HEK293 (cell line): ENCODE measurements around the gene MAML1.

Experiments used
- CTCF ChIA-PET: fragments of 350-600 bp; formaldehyde crosslinking; extraction: SDS; loops from one replicate; lab custom pipeline; 2021; ENCODE audit warnings: antibody characterized with exemption; lab: Yijun Ruan, JAX
- POLR2A ChIA-PET: fragments of 300-600 bp; formaldehyde crosslinking; extraction: SDS; loops from one replicate; lab custom pipeline; 2020; ENCODE audit warnings: antibody characterized with exemption, inconsistent platforms; lab: Yijun Ruan, JAX
- H3K27ac ChIP-seq: fragments of 200-500 bp; sonication (Bioruptor generic); 2 replicates; pipeline ENCODE4 v1.5.1; 2014; ENCODE audit warnings: low read depth, low read length, control low read depth, inconsistent platforms; ENCODE audit errors: extremely low read depth
- H3K36me3 ChIP-seq, 2 experiments: fragments of 200-500 bp in 1 of 2; sonication (Bioruptor generic) in 1 of 2; 1 replicate in 1 of 2; 2 replicates in 1 of 2; pipeline ENCODE4 v1.5.1; 2014 to 2017; ENCODE audit warnings: inconsistent platforms in 2 of 2, low read length in 2 of 2; ENCODE audit not compliant: control insufficient read depth in 2 of 2, insufficient read depth in 1 of 2
- H3K4me1 ChIP-seq: fragments of 200-500 bp; sonication (Bioruptor generic); 2 replicates; pipeline ENCODE4 v1.5.1; 2014; ENCODE audit warnings: mild to moderate bottlenecking, low read length, inconsistent platforms; ENCODE audit not compliant: control insufficient read depth, insufficient read depth
- H3K4me3 ChIP-seq: 2 replicates; pipeline ENCODE4 v1.5.1; 2011; ENCODE audit warnings: low read depth, mild to moderate bottlenecking, control low read depth, low read length, moderate library complexity
- H3K9me3 ChIP-seq: fragments of 200-500 bp; sonication (Bioruptor generic); 2 replicates; pipeline ENCODE4 v1.5.1; 2014; ENCODE audit warnings: low read depth, low read length, inconsistent platforms; ENCODE audit not compliant: control insufficient read depth, insufficient read depth
- GLIS2 ChIP-seq: fragments of 450-650 bp; formaldehyde crosslinking; IDR thresholded peaks from 2 replicates; pipeline ENCODE4 v1.5.1; 2016; ENCODE audit warnings: missing biosample characterization, missing genetic modification characterization
- HOXC10 ChIP-seq: sonication (generic); formaldehyde crosslinking; IDR thresholded peaks from 2 replicates; pipeline ENCODE4 v1.8.1; 2023; ENCODE audit warnings: mild to moderate bottlenecking, missing genetic modification reagents
- IKZF3 ChIP-seq: fragments of 450-650 bp; IDR thresholded peaks from 2 replicates; pipeline ENCODE4 v1.5.0; 2018; ENCODE audit warnings: missing biosample characterization, mild to moderate bottlenecking, missing genetic modification characterization, moderate library complexity
- SP7 ChIP-seq: fragments of 450-650 bp; formaldehyde crosslinking; IDR thresholded peaks from 2 replicates; pipeline ENCODE4 v1.5.1; 2016; ENCODE audit warnings: missing biosample characterization, missing genetic modification characterization
- YY1 ChIP-seq: fragments of 450-650 bp; formaldehyde crosslinking; IDR thresholded peaks from 2 replicates; pipeline ENCODE4 v1.5.1; 2018; ENCODE audit warnings: missing biosample characterization, missing genetic modification characterization
- ZBTB17 ChIP-seq: fragments of 450-650 bp; formaldehyde crosslinking; IDR thresholded peaks from 2 replicates; pipeline ENCODE4 v1.5.1; 2016; ENCODE audit warnings: missing biosample characterization, missing genetic modification characterization
- ZBTB20 ChIP-seq: fragments of 450-650 bp; formaldehyde crosslinking; IDR thresholded peaks from 2 replicates; pipeline ENCODE4 v1.5.1; 2016; ENCODE audit warnings: missing biosample characterization, missing genetic modification characterization
- ZBTB8A ChIP-seq: fragments of 450-650 bp; formaldehyde crosslinking; IDR thresholded peaks from 2 replicates; pipeline ENCODE4 v1.5.1; 2016; ENCODE audit warnings: missing biosample characterization, missing genetic modification characterization
- ZEB2 ChIP-seq: fragments of 450-650 bp; formaldehyde crosslinking; IDR thresholded peaks from 2 replicates; pipeline ENCODE4 v1.5.1; 2016; ENCODE audit warnings: missing biosample characterization, missing genetic modification characterization
- ZFP37 ChIP-seq: fragments of 450-650 bp; formaldehyde crosslinking; IDR thresholded peaks from 2 replicates; pipeline ENCODE4 v1.5.1; 2016; ENCODE audit warnings: missing biosample characterization, missing genetic modification characterization
- ZNF132 ChIP-seq: fragments of 450-650 bp; formaldehyde crosslinking; IDR thresholded peaks from 2 replicates; pipeline ENCODE4 v1.5.1; 2017; ENCODE audit warnings: missing biosample characterization, missing genetic modification characterization, borderline replicate concordance
- ZNF214 ChIP-seq: fragments of 450-650 bp; formaldehyde crosslinking; IDR thresholded peaks from 2 replicates; pipeline ENCODE4 v1.5.1; 2017; ENCODE audit warnings: missing biosample characterization, mild to moderate bottlenecking, missing genetic modification characterization, borderline replicate concordance
- ZNF324 ChIP-seq: fragments of 450-650 bp; formaldehyde crosslinking; IDR thresholded peaks from 2 replicates; pipeline ENCODE4 v1.5.1; 2016; ENCODE audit warnings: missing biosample characterization, missing genetic modification characterization
- ZNF335 ChIP-seq: fragments of 450-650 bp; formaldehyde crosslinking; conservative IDR thresholded peaks from 2 replicates; pipeline ENCODE4 v1.5.1; 2016; ENCODE audit warnings: missing biosample characterization, missing genetic modification characterization
- ZNF366 ChIP-seq: fragments of 450-650 bp; formaldehyde crosslinking; conservative IDR thresholded peaks from 2 replicates; pipeline ENCODE4 v1.5.1; 2016; ENCODE audit warnings: missing biosample characterization, missing genetic modification characterization
- ZNF501 ChIP-seq: fragments of 450-650 bp; formaldehyde crosslinking; IDR thresholded peaks from 2 replicates; pipeline ENCODE4 v1.5.1; 2016; ENCODE audit warnings: missing biosample characterization, missing genetic modification characterization
- ZNF585B ChIP-seq: fragments of 450-650 bp; formaldehyde crosslinking; IDR thresholded peaks from 2 replicates; pipeline ENCODE4 v1.5.1; 2016; ENCODE audit warnings: missing biosample characterization, missing genetic modification characterization
- ZNF596 ChIP-seq: fragments of 450-650 bp; IDR thresholded peaks from 2 replicates; pipeline ENCODE4 v1.5.0; 2018; ENCODE audit warnings: missing biosample characterization, mild to moderate bottlenecking, missing genetic modification characterization, moderate library complexity
- ZNF600 ChIP-seq: fragments of 450-650 bp; formaldehyde crosslinking; IDR thresholded peaks from 2 replicates; pipeline ENCODE4 v1.5.1; 2016; ENCODE audit warnings: missing biosample characterization, missing genetic modification characterization
- ZNF658 ChIP-seq: fragments of 450-650 bp; formaldehyde crosslinking; IDR thresholded peaks from 2 replicates; pipeline ENCODE4; 2016; ENCODE audit warnings: missing biosample characterization, missing genetic modification characterization
- ZNF660 ChIP-seq: fragments of 450-650 bp; IDR thresholded peaks from 2 replicates; pipeline ENCODE4 v1.5.1; 2018; ENCODE audit warnings: missing biosample characterization, mild to moderate bottlenecking, missing genetic modification characterization
- ZNF677 ChIP-seq: fragments of 450-650 bp; IDR thresholded peaks from 2 replicates; pipeline ENCODE4 v1.5.0; 2018; ENCODE audit warnings: missing biosample characterization, mild to moderate bottlenecking, missing genetic modification characterization, moderate library complexity
- ZSCAN30 ChIP-seq: fragments of 450-650 bp; IDR thresholded peaks from 2 replicates; pipeline ENCODE4 v1.5.1; 2018; ENCODE audit warnings: missing biosample characterization, mild to moderate bottlenecking, missing genetic modification characterization, moderate library complexity
- TF ChIP-seq, protein P1 (sequence below): fragments of 450-650 bp; formaldehyde crosslinking; IDR thresholded peaks from 2 replicates; pipeline ENCODE4 v1.5.1; 2016; ENCODE audit warnings: missing biosample characterization, missing genetic modification characterization
- TF ChIP-seq, protein P2 (sequence below): fragments of 450-650 bp; formaldehyde crosslinking; optimal IDR thresholded peaks from 2 replicates; pipeline ENCODE3; 2016; ENCODE audit warnings: missing biosample characterization, mild to moderate bottlenecking, missing genetic modification characterization
- TF ChIP-seq, protein P3 (sequence below): fragments of 450-650 bp; formaldehyde crosslinking; IDR thresholded peaks from 2 replicates; pipeline ENCODE4 v1.5.1; 2017; ENCODE audit warnings: missing biosample characterization, missing genetic modification characterization
- TF ChIP-seq, protein P4 (sequence below): sonication (generic); formaldehyde crosslinking; IDR thresholded peaks from 2 replicates; pipeline ENCODE4 v1.8.1; 2022; ENCODE audit warnings: mild to moderate bottlenecking, moderate library complexity, missing genetic modification reagents

The MAML1 gene

DNA sequence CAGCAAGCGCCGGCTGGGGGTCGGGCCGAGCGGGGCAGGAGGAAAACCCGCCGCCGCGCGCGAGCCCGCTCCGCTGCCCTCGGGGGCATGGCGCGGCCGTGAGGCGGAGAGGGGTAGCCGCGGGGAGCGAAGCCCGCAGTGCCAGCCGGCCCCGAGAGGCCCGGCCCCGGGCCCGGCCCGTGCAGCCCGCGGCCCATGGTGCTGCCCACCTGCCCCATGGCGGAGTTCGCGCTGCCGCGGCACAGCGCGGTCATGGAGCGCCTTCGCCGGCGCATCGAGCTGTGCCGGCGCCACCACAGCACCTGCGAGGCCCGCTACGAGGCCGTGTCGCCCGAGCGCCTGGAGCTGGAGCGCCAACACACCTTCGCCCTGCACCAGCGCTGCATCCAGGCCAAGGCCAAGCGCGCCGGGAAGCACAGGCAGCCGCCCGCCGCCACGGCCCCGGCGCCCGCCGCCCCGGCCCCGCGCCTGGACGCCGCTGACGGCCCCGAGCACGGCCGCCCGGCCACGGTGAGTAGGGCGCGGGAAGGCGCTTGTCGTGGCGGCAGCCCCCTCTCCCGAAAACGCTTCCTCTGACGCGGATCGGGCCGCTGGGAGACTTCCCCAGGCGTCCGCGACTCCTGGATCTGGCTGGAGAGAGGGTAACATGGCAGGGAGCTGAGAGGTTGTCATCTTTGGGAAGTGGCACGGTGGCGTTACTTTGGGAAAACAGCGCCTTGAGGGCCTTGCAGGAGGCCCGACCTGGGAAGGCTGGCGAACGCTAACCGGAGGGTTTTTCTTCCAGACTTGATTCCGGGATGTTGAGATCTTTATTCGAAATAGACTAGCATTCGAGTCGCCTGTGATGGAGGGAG lies 523 bp downstream of the MAML1 start:
- H3K36me3 ChIP-seq = peaks cover 29 to 43% of the 10 kb centered on the region in 2 experiments
- TF ChIP-seq ZNF677 (0 out of 2 replicates have a peak, but pooled peaks have one; percentile 16), ZNF658 (no peak), SP7 (tag by site-specific recombination) (0 out of 2 replicates have a peak, but pooled peaks have one; percentile 21), ZNF600 (tag by site-specific recombination) (peak; percentile 71), ZBTB17 (tag by site-specific recombination) (peak; percentile 29; the same call in 1 of the 2 replicates), ZNF660 (tag by site-specific recombination) (0 out of 2 replicates have a peak, but pooled peaks have one; percentile 16), YY1 (tag by site-specific recombination) (peak; percentile 7; the same call in 1 of the 2 replicates), ZNF366 (tag by site-specific recombination) (peak; percentile 47; the same call in 1 of the 2 replicates), ZFP37 (tag by site-specific recombination) (peak; percentile 55; the same call in 1 of the 2 replicates), ZNF132 (tag by site-specific recombination) (no peak), HOXC10 (CRISPR knock-in tag) (0 out of 2 replicates have a peak, but pooled peaks have one; percentile 75), IKZF3 (tag by site-specific recombination) (peak; percentile 47; the same call in 1 of the 2 replicates), ZNF501 (tag by site-specific recombination) (0 out of 2 replicates have a peak, but pooled peaks have one; percentile 33), ZNF596 (tag by site-specific recombination) (no peak), ZNF214 (tag by site-specific recombination) (no peak), ZEB2 (tag by site-specific recombination) (0 out of 2 replicates have a peak, but pooled peaks have one; percentile 47), GLIS2 (tag by site-specific recombination) (peak; percentile 43), ZNF335 (tag by site-specific recombination) (peak; percentile 80), ZBTB20 (tag by site-specific recombination) (peak; percentile 56), ZBTB8A (0 out of 2 replicates have a peak, but pooled peaks have one; percentile 20), ZNF585B (no peak), ZSCAN30 (tag by site-specific recombination) (peak; percentile 55; the same call in 1 of the 2 replicates), ZNF324 (tag by site-specific recombination) (no peak)
- TF ChIP-seq, protein P1, sequence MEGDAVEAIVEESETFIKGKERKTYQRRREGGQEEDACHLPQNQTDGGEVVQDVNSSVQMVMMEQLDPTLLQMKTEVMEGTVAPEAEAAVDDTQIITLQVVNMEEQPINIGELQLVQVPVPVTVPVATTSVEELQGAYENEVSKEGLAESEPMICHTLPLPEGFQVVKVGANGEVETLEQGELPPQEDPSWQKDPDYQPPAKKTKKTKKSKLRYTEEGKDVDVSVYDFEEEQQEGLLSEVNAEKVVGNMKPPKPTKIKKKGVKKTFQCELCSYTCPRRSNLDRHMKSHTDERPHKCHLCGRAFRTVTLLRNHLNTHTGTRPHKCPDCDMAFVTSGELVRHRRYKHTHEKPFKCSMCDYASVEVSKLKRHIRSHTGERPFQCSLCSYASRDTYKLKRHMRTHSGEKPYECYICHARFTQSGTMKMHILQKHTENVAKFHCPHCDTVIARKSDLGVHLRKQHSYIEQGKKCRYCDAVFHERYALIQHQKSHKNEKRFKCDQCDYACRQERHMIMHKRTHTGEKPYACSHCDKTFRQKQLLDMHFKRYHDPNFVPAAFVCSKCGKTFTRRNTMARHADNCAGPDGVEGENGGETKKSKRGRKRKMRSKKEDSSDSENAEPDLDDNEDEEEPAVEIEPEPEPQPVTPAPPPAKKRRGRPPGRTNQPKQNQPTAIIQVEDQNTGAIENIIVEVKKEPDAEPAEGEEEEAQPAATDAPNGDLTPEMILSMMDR (tag by site-specific recombination) = peak; percentile 16; the same call in 1 of the 2 replicates
- TF ChIP-seq, protein P2, sequence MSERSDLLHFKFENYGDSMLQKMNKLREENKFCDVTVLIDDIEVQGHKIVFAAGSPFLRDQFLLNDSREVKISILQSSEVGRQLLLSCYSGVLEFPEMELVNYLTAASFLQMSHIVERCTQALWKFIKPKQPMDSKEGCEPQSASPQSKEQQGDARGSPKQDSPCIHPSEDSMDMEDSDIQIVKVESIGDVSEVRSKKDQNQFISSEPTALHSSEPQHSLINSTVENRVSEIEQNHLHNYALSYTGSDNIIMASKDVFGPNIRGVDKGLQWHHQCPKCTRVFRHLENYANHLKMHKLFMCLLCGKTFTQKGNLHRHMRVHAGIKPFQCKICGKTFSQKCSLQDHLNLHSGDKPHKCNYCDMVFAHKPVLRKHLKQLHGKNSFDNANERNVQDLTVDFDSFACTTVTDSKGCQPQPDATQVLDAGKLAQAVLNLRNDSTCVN (tag by site-specific recombination) = peak; percentile 66
- TF ChIP-seq, protein P3, sequence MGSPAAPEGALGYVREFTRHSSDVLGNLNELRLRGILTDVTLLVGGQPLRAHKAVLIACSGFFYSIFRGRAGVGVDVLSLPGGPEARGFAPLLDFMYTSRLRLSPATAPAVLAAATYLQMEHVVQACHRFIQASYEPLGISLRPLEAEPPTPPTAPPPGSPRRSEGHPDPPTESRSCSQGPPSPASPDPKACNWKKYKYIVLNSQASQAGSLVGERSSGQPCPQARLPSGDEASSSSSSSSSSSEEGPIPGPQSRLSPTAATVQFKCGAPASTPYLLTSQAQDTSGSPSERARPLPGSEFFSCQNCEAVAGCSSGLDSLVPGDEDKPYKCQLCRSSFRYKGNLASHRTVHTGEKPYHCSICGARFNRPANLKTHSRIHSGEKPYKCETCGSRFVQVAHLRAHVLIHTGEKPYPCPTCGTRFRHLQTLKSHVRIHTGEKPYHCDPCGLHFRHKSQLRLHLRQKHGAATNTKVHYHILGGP (tag by site-specific recombination) = no peak
- TF ChIP-seq, protein P4, sequence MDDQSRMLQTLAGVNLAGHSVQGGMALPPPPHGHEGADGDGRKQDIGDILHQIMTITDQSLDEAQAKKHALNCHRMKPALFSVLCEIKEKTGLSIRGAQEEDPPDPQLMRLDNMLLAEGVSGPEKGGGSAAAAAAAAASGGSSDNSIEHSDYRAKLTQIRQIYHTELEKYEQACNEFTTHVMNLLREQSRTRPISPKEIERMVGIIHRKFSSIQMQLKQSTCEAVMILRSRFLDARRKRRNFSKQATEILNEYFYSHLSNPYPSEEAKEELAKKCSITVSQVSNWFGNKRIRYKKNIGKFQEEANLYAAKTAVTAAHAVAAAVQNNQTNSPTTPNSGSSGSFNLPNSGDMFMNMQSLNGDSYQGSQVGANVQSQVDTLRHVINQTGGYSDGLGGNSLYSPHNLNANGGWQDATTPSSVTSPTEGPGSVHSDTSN (CRISPR knock-in tag) = 0 out of 2 replicates have a peak, but pooled peaks have one; percentile 25
- POLR2A ChIA-PET = interaction anchor here (0.5 to 2.9 kb wide), 11 partner anchors 10 to 879 kb away, joined by 3 to 16 read pairs (median 4); partner anchors contain the start of genes HNRNPH1 and SQSTM1

More for the DNA sequence above, 523 bp downstream of the MAML1 start:
- H3K9me3 ChIP-seq = no peaks in the 10 kb centered on the region
- peak overlapping the region; percentile 92 for H3K4me3 ChIP-seq
- H3K4me1 ChIP-seq = peaks cover 8% of the 10 kb centered on the region
- peak overlapping the region; percentile 97 for H3K27ac ChIP-seq
- CTCF ChIA-PET = interaction anchor here (0.5 to 0.8 kb wide), 3 partner anchors 29 to 666 kb away, joined by 3 read pairs; no protein-coding TSS in a partner anchor
